VCaP (cell line): Measurements from ENCODE around the gene KLHL3.

Experiments used
- H3K27ac ChIP-seq: fragments of 450-650 bp; 2 replicates; pipeline ENCODE4 v1.5.1; 2017
- TF ChIP-seq, protein P1 (sequence below): fragments of 450-650 bp; conservative IDR thresholded peaks from 2 replicates; pipeline ENCODE4 v1.5.1; 2017; ENCODE audit warnings: mild to moderate bottlenecking, moderate library complexity

The KLHL3 gene

GRCh38 chr5:137752905-137753690, 17.2 kb upstream of the KLHL3 start:
- peak overlapping the region; percentile 99 for H3K27ac ChIP-seq
- TF ChIP-seq, protein P1, sequence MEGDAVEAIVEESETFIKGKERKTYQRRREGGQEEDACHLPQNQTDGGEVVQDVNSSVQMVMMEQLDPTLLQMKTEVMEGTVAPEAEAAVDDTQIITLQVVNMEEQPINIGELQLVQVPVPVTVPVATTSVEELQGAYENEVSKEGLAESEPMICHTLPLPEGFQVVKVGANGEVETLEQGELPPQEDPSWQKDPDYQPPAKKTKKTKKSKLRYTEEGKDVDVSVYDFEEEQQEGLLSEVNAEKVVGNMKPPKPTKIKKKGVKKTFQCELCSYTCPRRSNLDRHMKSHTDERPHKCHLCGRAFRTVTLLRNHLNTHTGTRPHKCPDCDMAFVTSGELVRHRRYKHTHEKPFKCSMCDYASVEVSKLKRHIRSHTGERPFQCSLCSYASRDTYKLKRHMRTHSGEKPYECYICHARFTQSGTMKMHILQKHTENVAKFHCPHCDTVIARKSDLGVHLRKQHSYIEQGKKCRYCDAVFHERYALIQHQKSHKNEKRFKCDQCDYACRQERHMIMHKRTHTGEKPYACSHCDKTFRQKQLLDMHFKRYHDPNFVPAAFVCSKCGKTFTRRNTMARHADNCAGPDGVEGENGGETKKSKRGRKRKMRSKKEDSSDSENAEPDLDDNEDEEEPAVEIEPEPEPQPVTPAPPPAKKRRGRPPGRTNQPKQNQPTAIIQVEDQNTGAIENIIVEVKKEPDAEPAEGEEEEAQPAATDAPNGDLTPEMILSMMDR = no peak

DNA sequence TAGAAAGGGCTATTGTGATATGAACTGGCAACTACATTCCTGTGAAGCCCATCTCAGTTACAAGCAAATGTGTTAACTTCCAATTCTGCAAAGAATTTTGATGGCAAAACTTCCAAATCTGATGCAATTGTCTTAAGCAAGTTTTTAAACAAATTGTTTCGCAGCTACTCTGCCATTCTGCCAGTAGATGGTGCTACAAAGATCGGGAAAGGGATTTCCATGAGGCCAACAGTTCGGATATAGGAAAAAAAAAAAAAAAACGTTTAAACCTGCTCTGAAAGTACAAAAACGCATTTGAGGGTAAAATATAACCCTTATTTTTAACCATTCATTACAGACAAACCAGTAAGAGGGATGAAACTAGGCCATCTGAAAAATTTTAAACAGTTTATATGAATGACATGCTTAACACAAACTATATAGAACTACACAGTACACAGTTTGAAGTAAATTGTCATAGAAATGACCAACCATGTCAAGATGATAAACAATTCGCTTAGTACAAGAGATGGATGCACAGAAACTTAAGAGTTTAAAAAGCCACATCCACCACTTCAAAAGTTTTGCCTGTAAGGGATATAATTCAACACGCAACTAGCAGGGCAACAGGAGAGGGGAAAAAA, 16.1 kb upstream of the KLHL3 start:
- peak overlapping the region; percentile 99 for H3K27ac ChIP-seq

DNA sequence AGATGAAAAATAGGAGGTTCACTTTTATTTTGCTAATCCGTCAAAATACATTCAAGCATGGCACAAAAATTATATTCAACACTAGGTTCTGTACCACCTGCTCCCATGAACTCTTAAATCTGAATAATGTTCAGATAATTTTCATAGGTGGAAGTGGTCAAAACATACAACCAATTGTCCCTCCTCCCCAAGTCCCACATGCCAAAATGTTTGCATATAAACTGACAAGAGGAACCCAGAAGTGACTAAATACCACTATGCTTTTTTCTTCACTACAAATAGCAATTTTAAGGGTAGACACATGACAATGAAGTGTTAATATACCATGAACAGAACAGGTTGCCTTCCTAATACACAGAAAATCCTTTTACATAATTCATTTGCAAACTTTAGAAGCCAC, 14.5 kb upstream of the KLHL3 start:
- peak overlapping the region; percentile 99; the same call in 1 of the 2 replicates for H3K27ac ChIP-seq
- TF ChIP-seq, protein P1 = no peak

More for the DNA sequence above, 16.1 kb upstream of the KLHL3 start:
- TF ChIP-seq, protein P1 = peak; percentile 99

DNA sequence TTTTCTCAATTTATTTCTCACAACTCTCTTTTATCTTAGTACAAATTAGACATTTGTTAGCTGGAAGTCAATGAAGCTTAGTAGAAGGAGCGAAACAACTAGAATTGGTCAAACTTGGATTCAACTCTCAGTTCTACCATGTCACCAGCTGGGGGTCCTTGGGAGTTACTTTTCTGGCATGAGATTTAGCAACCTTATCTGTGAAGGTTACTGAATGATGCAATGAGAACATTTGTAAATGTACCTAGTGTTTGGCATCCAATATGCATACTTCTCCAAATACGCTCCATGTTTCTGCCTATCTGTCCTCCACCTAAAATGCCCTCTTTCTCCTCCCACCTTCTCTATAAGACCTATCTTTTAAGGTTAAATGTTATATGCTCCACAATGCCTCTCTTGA, 12.0 kb upstream of the KLHL3 start:
- H3K27ac ChIP-seq = no peak overlapping the region
- TF ChIP-seq, protein P1 = no peak

- TF ChIP-seq, protein P1 = peak; percentile 96
- H3K27ac ChIP-seq = no peak overlapping the region
Observed at GRCh38 chr5:137743031-137743640, 7.2 kb upstream of the KLHL3 start.

GRCh38 chr5:137741718-137742117, 5.8 kb upstream of the KLHL3 start:
- TF ChIP-seq, protein P1 = no peak
- no peak overlapping the region for H3K27ac ChIP-seq

DNA sequence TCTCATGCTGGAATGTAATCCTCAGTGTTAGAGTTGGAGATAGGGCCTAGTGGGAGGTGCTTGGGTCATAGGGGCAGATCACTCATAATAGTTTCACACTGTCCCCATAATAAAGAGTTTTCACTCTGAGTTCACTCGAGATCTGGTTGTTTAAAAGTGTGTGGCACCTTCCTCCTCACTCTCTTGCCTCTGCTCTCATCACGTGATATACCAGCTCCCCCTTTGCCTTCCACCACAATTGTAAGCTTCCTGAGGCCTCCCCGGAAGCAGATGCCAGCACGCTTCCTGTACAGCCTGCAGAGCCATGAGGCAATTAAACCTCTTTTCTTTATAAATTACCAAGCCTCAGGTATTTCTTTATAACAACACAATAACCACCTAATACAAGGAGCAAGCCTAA, 3.8 kb upstream of the KLHL3 start:
- no peak overlapping the region for H3K27ac ChIP-seq
- TF ChIP-seq, protein P1 = no peak
